Fibroblast of lung (primary cell): ENCODE measurements around the gene TBX6. TPM values are rescaled to one million over a fixed set of nuclear protein-coding genes. Genes with fewer than 3 reads are reported as not detected.

Experiments
- DNase-seq, 2 donors: peaks; one replicate each; pipeline versions ENCODE4 v3.0.0 to v3.0.0-alpha.2; 2010; ENCODE audit warnings: low read depth in 2 of 2
- H2AFZ ChIP-seq: 2 replicates; pipeline ENCODE4 v1.5.1; 2012; ENCODE audit warnings: low read length, control low read depth, inconsistent platforms
- H3K27ac ChIP-seq: 2 replicates; pipeline ENCODE4 v1.5.1; 2011; ENCODE audit warnings: low read length, control low read depth; ENCODE audit not compliant: insufficient read depth
- H3K27me3 ChIP-seq: 2 replicates; pipeline ENCODE4 v1.5.1; 2011; ENCODE audit warnings: mild to moderate bottlenecking, low read length; ENCODE audit not compliant: control insufficient read depth, insufficient read depth
- H3K36me3 ChIP-seq: 2 replicates; pipeline ENCODE4 v1.5.1; 2011; ENCODE audit warnings: low read length; ENCODE audit not compliant: control insufficient read depth, insufficient read depth
- H3K4me1 ChIP-seq: 2 replicates; pipeline ENCODE4 v1.5.1; 2011; ENCODE audit warnings: low read length; ENCODE audit not compliant: control insufficient read depth, insufficient read depth; ENCODE audit errors: extremely low read depth
- H3K4me2 ChIP-seq: 2 replicates; pipeline ENCODE4 v1.5.1; 2011; ENCODE audit warnings: low read length, control low read depth; ENCODE audit not compliant: insufficient read depth; ENCODE audit errors: extremely low read depth
- H3K4me3 ChIP-seq, 4 experiments: fragments of 200-600 bp in 1 of 4; sonication (generic) in 1 of 4; replicated peaks in 1 of 4; 2 replicates each; pipeline ENCODE4 v1.5.1; 2011 to 2016; ENCODE audit warnings: low read length in 4 of 4, low read depth in 3 of 4, mild to moderate bottlenecking in 3 of 4, control low read depth in 2 of 4, inconsistent platforms in 1 of 4, mixed read lengths in 1 of 4; ENCODE audit not compliant: insufficient read depth in 1 of 4; ENCODE audit errors: control extremely low read depth in 1 of 4
- H3K79me2 ChIP-seq: 2 replicates; pipeline ENCODE4 v1.5.1; 2012; ENCODE audit warnings: mild to moderate bottlenecking, low read length, inconsistent platforms; ENCODE audit not compliant: control insufficient read depth, insufficient read depth
- H3K9ac ChIP-seq: 2 replicates; pipeline ENCODE4 v1.5.1; 2011; ENCODE audit warnings: mild to moderate bottlenecking, low read length, control low read depth; ENCODE audit not compliant: insufficient read depth
- H3K9me3 ChIP-seq: 2 replicates; pipeline ENCODE4 v1.5.1; 2012; ENCODE audit warnings: low read depth, low read length; ENCODE audit not compliant: control insufficient read depth, insufficient read depth
- H4K20me1 ChIP-seq: 2 replicates; pipeline ENCODE4 v1.5.1; 2011; ENCODE audit warnings: low read length; ENCODE audit not compliant: control insufficient read depth, insufficient read depth; ENCODE audit errors: extremely low read depth
- CTCF ChIP-seq, 2 donors: IDR thresholded peaks in 1 of 2; conservative IDR thresholded peaks in 1 of 2; 1 replicate in 1 of 2; 2 replicates in 1 of 2; pipeline ENCODE4 v1.5.1; 2011 to 2012; ENCODE audit warnings: low read length in 2 of 2, control low read depth in 1 of 2, inconsistent platforms in 1 of 2, low read depth in 1 of 2, mild to moderate bottlenecking in 1 of 2
- EZH2 ChIP-seq: IDR thresholded peaks from 2 replicates; pipeline ENCODE4 v1.5.1; 2012; ENCODE audit warnings: low read length, control low read depth, mild to moderate bottlenecking; ENCODE audit errors: missing control alignments
- polyA plus RNA-seq, 2 donors: library from polyadenylated mRNA; depleted of rRNA in 1 of 2; stranded (reverse) in 1 of 2; unstranded in 1 of 2; fragments of >200 nt; gene quantifications; 2 replicates each; pipeline ENCODE4 v1.2.1, GENCODE V29; 2011 to 2012; ENCODE audit warnings: missing spikeins in 1 of 2
- total RNA-seq: library from RNA; depleted of rRNA; stranded (reverse); fragments of >200 nt; gene quantifications from 2 replicates; pipeline ENCODE4 v1.2.1, GENCODE V29; 2014

TBX6 gene
- total and polyA plus RNA-seq, 2 donors (not counting 1 experiment from before 2014, with no cell fraction given): 0.33 TPM; not detected in 1

GRCh38 chr16:30077656-30078055, 14.1 kb downstream of the TBX6 start:
- peak in 1 of 2 donors; percentile 34 for DNase-seq

GRCh38 chr16:30076276-30076791, 15.4 kb downstream of the TBX6 start:
- no peak for DNase-seq

More at GRCh38 chr16:30077656-30078055, 14.1 kb downstream of the TBX6 start:
- TF ChIP-seq EZH2: no peak
- TF ChIP-seq CTCF (conservative IDR thresholded peaks at IDR 0.05 in 1 of 2, IDR thresholded peaks at IDR 0.05 in 1 of 2; ENCODE audit: low read depth in 1 of 2, low read length in 2 of 2): no peak
- Histone ChIP-seq H3K36me3 (peaks cover 31% of the 10 kb centered on the region), H3K9ac (peak overlapping the region; percentile 39), H3K4me3 (peak overlapping the region in 2 of 4 experiments; percentile 73 to 89), H3K4me2 (peak overlapping the region; percentile 100), H3K79me2 (peaks cover 46% of the 10 kb centered on the region), H3K27me3 (no peaks in the 10 kb centered on the region), H3K9me3 (no peaks in the 10 kb centered on the region), H3K27ac (peak overlapping the region; percentile 95), H4K20me1 (no peaks in the 10 kb centered on the region), H3K4me1 (peaks cover 13% of the 10 kb centered on the region), H2AFZ (no peak overlapping the region)

More at GRCh38 chr16:30076276-30076791, 15.4 kb downstream of the TBX6 start:
- H3K9ac ChIP-seq: peak overlapping the region; percentile 93
- H3K36me3 ChIP-seq: peaks cover 28% of the 10 kb centered on the region
- TF ChIP-seq EZH2 (no peak), CTCF (conservative IDR thresholded peaks at IDR 0.05 in 1 of 2, IDR thresholded peaks at IDR 0.05 in 1 of 2; ENCODE audit: low read depth in 1 of 2, low read length in 2 of 2) (no peak)
- H3K4me2 ChIP-seq: peak overlapping the region; percentile 100
- H2AFZ ChIP-seq: no peak overlapping the region
- no peaks in the 10 kb centered on the region for H3K27me3 ChIP-seq
- H3K4me1 ChIP-seq: peaks cover 13% of the 10 kb centered on the region
- H4K20me1 ChIP-seq: no peaks in the 10 kb centered on the region
- peaks cover 48% of the 10 kb centered on the region for H3K79me2 ChIP-seq
- peak overlapping the region; percentile 73 to 97 (median 88) for H3K4me3 ChIP-seq
- peak overlapping the region; percentile 95 for H3K27ac ChIP-seq
- H3K9me3 ChIP-seq: no peaks in the 10 kb centered on the region
